DMS153 treated with DMSO at 0.1 percent for 48 hours (cell line): ENCODE results near the gene TP73.

Experiments
- DNase-seq: peaks from one replicate; lab custom pipeline; 2025; ENCODE audit not compliant: unreplicated experiment; lab: John Stamatoyannopoulos, UW

The TP73 gene

DNA sequence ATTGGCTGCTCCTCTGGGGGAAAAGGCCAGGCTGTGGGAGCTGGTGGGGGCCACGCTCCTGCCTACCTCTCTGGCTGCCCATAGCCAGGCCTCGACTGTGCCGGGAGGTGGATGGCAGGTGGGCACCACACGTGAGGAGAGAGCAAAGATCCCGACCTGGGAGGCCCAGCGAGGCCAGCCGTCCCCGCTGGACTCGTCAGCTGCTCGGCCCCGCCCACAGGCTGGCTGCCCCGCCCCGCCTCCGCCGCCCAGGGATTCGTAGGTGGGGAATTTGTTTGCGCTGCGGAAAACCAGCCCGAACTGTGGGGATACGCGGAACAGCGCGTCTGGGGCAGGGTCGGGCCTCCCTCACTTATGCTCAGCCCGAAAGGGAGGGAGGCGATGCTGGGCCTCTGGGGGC lies 31.7 kb downstream of the TP73 start:
- DNase-seq, result no peak

DNA sequence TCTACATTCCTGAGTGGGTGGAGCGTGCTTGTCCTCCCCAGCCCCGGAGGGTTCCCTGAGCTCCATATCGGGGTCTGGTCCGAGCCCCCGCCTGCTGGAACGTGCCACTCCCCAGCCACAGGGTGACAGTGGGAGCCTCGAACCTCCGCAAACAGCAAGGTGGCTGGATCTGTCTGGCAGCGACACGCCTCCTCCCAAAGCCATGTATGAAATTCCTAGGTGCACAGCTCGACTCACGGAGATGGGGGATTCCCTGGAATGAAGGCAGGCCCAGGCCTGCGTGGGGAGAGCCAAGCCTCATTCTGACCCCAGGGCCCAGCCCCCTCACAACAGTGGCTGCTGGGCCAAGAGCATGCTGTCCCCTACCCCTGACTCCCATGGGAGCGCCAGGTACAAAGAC lies 32.9 kb downstream of the TP73 start:
- DNase-seq, result no peak

DNA sequence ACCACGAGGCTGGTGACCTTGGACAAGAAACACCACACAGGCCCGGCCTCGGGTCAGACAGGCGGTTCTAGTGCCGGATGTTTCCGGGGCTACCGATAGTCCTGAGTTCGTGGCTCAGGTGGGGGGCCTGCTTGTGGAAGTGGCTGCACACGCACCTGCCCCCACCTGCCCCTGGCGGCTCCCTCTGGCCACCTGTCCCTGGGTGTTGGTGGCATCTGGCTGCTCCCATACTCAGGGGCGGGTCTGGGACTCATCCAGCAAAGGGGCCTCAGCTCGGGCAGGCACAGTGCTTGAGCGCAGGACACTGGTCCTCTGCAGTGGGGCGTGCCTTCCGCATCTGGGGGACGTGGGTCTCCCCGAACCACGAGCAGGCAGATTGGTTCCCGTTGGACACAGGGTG lies 33.6 kb downstream of the TP73 start:
- no peak for DNase-seq

- DNase-seq, result no peak
Measured at GRCh38 chr1:3687504-3687903, 35.2 kb downstream of the TP73 start.

DNA sequence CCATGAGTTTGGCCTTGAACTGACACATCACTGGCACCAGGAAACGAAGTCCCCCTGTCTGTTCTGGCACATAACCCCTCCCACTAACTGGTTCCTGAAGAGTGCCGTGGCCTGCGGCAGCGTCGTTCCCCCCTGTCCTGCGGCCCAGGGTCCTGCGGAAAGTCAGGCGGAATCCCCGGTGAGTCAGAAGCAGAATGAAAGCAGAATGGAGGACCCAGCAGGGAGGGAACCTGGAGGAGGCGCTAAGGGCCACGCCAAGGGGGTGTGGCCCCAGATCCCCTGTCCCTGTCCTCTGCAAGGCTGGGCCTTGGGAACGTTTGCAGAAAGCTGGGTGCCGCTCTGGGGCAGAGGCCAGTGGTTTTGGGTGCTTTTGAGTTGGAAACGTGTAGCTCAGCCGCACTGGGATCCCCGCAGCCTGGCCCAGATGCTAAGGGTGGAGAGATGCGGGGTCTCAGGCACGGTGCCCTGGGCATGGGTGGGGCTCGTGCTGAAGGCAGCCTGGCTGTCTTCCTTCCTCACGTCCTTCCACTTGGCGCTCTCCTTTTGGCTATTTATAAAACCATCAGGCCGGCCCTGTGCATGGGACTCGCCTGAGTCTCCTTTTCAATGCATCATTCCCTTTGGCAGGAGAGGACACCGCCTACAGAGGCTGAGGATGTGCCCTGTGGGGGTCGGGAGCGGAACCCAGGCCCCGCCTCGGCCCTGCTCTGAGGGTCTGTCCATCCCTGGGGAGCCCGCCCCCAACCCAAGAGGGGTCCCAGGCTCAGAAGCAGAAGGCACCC lies 36.2 kb downstream of the TP73 start:
- DNase-seq, result no peak

- DNase-seq, result no peak
Measured at GRCh38 chr1:3689138-3689750, 36.9 kb downstream of the TP73 start.

- DNase-seq, result peak; percentile 52
Measured at GRCh38 chr1:3690282-3691065, 38.2 kb downstream of the TP73 start.

- DNase-seq, result peak; percentile 46
Measured at GRCh38 chr1:3691421-3692204, 39.3 kb downstream of the TP73 start.

DNA sequence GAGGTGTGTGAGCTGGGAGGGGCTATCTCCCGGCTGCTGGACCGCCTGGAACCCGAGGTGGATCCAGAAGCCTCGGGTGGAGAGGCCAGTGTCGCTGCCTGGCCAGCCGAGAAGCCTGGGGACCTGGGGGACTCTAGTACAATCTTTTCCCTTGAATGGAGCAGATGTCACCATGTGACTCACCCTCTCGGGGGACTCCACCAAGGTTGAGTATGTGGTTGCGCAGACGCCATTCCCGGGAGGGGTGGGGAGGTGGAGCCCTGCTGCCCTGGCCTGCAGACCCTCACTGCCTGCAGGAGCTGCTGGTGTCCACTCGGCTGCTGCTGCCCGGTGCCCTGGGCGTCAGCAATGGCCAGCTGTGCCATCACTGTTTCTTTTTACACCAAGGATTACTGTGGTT lies 40.3 kb downstream of the TP73 start:
- DNase-seq, result no peak

- no peak for DNase-seq
Measured at GRCh38 chr1:3693321-3693720, 41.0 kb downstream of the TP73 start.

DNA sequence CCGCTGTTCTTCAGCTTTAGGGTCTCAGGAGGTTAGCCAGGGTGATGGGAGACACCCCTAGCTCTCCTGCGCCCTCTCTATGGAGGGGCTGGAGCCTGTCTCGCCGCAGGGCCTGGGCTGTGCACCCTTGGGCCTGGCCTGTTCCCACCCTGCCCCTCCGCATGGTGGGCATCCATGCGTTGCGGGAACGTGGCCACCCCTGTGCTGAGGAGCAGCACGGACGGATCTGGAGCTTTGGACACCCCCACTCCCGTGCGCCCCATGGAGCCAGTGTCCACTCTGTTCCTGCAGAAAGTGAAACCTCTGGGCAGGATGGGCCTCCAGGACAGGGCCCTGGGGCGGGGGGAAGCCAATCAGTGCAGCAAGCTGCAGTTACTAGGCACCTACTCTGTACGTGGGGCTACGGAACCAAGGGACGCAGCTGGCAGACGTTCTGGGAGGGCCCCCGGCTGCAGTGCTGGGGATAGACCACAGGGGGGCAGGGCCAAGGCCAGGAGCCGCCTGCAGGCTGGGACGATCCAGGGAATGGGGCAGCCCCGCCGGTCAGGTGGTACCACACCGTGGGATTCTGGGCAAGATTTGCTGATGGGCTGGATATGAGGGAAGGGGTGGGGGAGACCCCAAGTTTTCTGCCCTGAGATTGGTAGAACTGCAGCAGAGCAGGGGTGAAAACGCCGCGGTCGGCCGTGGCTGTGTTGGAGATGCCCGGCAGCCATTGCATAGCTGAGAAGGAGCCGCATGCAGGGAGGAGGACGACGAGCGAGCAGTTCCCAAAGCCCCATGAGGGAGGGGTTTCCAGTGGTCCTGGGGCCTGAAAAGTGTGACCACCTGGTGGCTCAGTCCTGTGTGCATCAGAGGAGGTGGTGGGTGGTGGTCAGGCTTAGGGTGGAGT lies 43.3 kb downstream of the TP73 start:
- DNase-seq, result peak; percentile 37

GRCh38 chr1:3696689-3697088 lies 44.4 kb downstream of the TP73 start:
- no peak for DNase-seq

- no peak for DNase-seq
Measured at GRCh38 chr1:3697104-3697503, 44.8 kb downstream of the TP73 start.

DNA sequence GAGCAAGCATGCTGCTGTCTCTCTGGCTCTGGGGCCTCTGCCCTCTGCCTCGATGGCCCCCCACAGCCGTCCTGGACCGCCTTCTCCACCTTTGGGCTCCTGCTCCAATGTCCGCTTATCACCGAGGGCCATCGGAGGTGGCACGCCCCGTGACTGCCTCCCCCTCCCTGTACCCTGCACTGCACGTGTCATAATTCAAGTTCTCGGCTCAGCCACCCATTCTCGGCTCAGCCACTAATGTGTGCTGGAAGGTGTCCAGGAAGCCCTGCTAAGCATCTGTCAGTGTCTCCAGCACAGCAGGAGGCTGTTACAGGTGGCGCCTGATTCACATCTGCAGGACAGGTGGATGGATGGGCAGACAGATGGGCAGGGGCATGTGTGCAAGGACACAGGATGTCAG lies 45.5 kb downstream of the TP73 start:
- peak; percentile 96 for DNase-seq

GRCh38 chr1:3698660-3699408 lies 46.5 kb downstream of the TP73 start:
- DNase-seq, result no peak

DNA sequence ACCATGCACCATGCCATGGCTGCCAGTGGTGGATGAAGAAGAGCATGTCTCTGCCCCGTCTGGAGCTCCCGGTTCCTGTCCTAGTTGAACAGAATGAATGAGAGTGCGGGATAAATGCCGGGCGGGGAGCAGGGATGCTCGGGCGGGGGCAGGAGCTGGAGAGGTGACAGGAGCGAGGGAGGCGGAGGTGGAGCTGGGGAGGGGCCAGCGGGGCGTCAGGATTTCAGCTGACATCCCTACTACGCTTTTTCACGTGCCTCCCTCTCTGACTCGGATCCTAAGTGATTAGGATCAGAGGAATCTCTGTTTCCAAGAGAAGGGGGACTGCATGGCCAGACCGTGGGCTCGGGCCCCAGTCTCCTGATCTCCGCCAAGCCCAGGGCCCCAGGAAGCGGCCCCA lies 47.3 kb downstream of the TP73 start:
- no peak for DNase-seq

- no peak for DNase-seq
Measured at GRCh38 chr1:3700631-3701030, 48.3 kb downstream of the TP73 start.

GRCh38 chr1:3702528-3702927 lies 50.2 kb downstream of the TP73 start:
- DNase-seq, result no peak

GRCh38 chr1:3702990-3703728 lies 50.8 kb downstream of the TP73 start:
- DNase-seq, result no peak
